Measurements from ENCODE around the gene CCDC90B.
A peak's percentile ranks its signal among the peaks of the same experiment; 100 is the strongest.

The CCDC90B gene

DNA sequence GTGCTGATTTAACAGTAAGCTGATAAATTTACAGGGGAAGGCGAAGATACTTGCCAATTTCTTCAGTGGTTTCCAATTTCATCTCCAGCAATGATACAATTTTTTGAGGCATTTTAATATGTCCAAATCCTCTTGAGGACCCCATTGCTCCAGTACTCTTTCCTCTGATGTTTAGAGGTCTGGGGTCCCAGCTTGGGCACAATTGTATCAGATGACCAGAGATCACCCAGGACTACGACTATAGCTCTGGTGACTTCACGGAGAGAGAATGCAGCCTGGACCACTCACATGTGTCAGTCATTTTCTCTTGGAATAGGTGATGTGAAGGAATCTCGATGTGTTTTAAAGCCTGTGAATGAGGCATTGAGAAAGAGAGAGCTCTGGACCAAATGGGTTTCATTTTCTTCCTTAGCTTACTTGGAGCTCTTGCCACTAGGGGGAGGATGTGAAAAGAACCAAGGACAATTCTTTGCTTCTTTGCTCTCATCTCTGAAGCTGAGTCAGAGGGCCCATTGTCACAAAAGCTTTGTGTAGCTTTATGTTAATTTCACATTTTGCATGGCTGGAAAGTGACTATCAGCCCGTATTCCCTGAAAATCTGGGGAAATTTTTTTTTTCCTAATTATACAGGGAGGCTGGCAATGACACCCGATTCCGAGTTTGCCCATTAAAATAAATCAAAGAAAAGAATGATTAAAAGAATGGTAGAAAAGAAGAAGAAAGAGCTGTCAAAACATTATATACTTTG is 6.7 kb upstream of the CCDC90B start:
- H3K4me3 ChIP-seq (ENCODE audit: insufficient read depth, low read depth, low read length): no peak overlapping the region
- 40 to 49% methylated on average over 5 to 7 of the region's 7 CpGs for WGBS, 2 experiments
- no peaks in the 10 kb centered on the region for H3K36me3 ChIP-seq (ENCODE audit: control insufficient read depth, insufficient read depth, low read length)
- H3K9me3 ChIP-seq (ENCODE audit: control insufficient read depth, low read length): no peaks in the 10 kb centered on the region
- no peaks in the 10 kb centered on the region for H3K27me3 ChIP-seq (ENCODE audit: control insufficient read depth, insufficient read depth, low read length, poor library complexity, severe bottlenecking)
- no peaks in the 10 kb centered on the region for H3K4me1 ChIP-seq (ENCODE audit: control insufficient read depth, insufficient read depth, low read length)
- no peak overlapping the region for H3K27ac ChIP-seq (ENCODE audit: insufficient read depth, low read depth, low read length, poor library complexity, severe bottlenecking)

DNA sequence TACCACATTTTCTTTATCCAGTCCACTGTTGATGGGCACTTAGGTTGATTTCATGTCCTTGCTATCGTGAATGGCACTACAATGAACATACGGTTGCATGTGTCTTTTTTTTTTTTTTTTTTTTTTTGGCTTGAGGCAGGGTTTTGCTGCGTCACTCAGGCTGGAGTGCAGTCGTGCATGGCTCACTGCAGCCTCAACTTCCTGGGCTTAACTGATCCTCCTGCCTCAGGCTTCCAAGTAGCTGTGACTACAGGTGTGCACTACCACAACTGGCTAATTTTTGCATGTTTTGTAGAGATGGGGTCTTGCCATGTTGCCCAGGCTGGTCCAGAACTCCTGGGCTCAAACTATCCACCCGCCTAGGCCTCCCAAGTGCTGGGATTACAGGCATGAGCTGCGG is 1.5 kb upstream of the CCDC90B start:
- Histone ChIP-seq H3K27me3 (ENCODE audit: control insufficient read depth, insufficient read depth, low read length, poor library complexity, severe bottlenecking) (no peaks in the 10 kb centered on the region), H3K4me1 (ENCODE audit: control insufficient read depth, insufficient read depth, low read length) (no peaks in the 10 kb centered on the region), H3K9me3 (ENCODE audit: control insufficient read depth, low read length) (no peaks in the 10 kb centered on the region), H3K27ac (ENCODE audit: insufficient read depth, low read depth, low read length, poor library complexity, severe bottlenecking) (no peak overlapping the region), H3K36me3 (ENCODE audit: control insufficient read depth, insufficient read depth, low read length) (no peaks in the 10 kb centered on the region), H3K4me3 (ENCODE audit: insufficient read depth, low read depth, low read length) (no peak overlapping the region)
- WGBS, 2 experiments: 91 to 93% methylated on average over 6 of the region's 6 CpGs

- Histone ChIP-seq H3K4me1 (ENCODE audit: control insufficient read depth, insufficient read depth, low read length) (no peaks in the 10 kb centered on the region), H3K9me3 (ENCODE audit: control insufficient read depth, low read length) (no peaks in the 10 kb centered on the region), H3K27ac (ENCODE audit: insufficient read depth, low read depth, low read length, poor library complexity, severe bottlenecking) (peak overlapping the region; percentile 31), H3K27me3 (ENCODE audit: control insufficient read depth, insufficient read depth, low read length, poor library complexity, severe bottlenecking) (no peaks in the 10 kb centered on the region), H3K36me3 (ENCODE audit: control insufficient read depth, insufficient read depth, low read length) (no peaks in the 10 kb centered on the region), H3K4me3 (ENCODE audit: insufficient read depth, low read depth, low read length) (peak overlapping the region; percentile 71)
- WGBS, 2 experiments: 3% methylated on average over 22 of the region's 22 CpGs
Observed at GRCh38 chr11:83285151-83285770, 906 bp downstream of the CCDC90B start.

- no peaks in the 10 kb centered on the region for H3K4me1 ChIP-seq (ENCODE audit: control insufficient read depth, insufficient read depth, low read length)
- H3K27me3 ChIP-seq (ENCODE audit: control insufficient read depth, insufficient read depth, low read length, poor library complexity, severe bottlenecking): no peaks in the 10 kb centered on the region
- WGBS, 2 experiments: 12 to 29% methylated on average over 3 of the region's 3 CpGs
- H3K27ac ChIP-seq (ENCODE audit: insufficient read depth, low read depth, low read length, poor library complexity, severe bottlenecking): no peak overlapping the region
- H3K36me3 ChIP-seq (ENCODE audit: control insufficient read depth, insufficient read depth, low read length): no peaks in the 10 kb centered on the region
- H3K4me3 ChIP-seq (ENCODE audit: insufficient read depth, low read depth, low read length): peak overlapping the region; percentile 71
- H3K9me3 ChIP-seq (ENCODE audit: control insufficient read depth, low read length): no peaks in the 10 kb centered on the region
Observed at GRCh38 chr11:83284501-83285150, 1.5 kb downstream of the CCDC90B start.

GRCh38 chr11:83282084-83282716 is 4.0 kb downstream of the CCDC90B start:
- 92% methylated on average over 4 of the region's 4 CpGs for WGBS, 2 experiments

DNA sequence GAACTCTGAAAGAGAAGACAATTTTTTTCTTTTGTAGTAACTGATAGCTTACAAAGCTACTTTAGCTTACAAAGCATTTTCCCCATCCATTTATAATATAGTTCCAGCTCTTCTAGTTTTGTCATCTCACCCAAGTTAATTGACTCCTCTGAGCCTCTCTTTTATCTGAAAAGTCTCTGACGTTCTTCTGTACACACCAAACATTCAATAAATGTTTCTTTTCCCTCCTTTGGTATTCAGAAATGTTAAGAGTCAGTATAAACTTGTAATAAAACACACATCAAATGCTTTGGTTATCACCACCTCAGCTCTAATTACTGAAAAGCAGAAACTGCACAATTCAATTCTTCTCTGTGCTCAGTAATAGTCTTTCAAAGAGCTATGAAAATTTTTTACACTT is 5.9 kb downstream of the CCDC90B start:
- peaks cover 3% of the 10 kb centered on the region for H3K36me3 ChIP-seq (ENCODE audit: control insufficient read depth, insufficient read depth, low read length)
- H3K4me1 ChIP-seq (ENCODE audit: control insufficient read depth, insufficient read depth, low read length): no peaks in the 10 kb centered on the region
- H3K27ac ChIP-seq (ENCODE audit: insufficient read depth, low read depth, low read length, poor library complexity, severe bottlenecking): no peak overlapping the region
- H3K9me3 ChIP-seq (ENCODE audit: control insufficient read depth, low read length): no peaks in the 10 kb centered on the region
- 93 to 100% methylated on average over 1 of the region's 1 CpG for WGBS, 2 experiments
- H3K4me3 ChIP-seq (ENCODE audit: insufficient read depth, low read depth, low read length): no peak overlapping the region
- no peaks in the 10 kb centered on the region for H3K27me3 ChIP-seq (ENCODE audit: control insufficient read depth, insufficient read depth, low read length, poor library complexity, severe bottlenecking)

More at GRCh38 chr11:83282084-83282716, 4.0 kb downstream of the CCDC90B start:
- no peaks in the 10 kb centered on the region for H3K27me3 ChIP-seq (ENCODE audit: control insufficient read depth, insufficient read depth, low read length, poor library complexity, severe bottlenecking)
- no peaks in the 10 kb centered on the region for H3K4me1 ChIP-seq (ENCODE audit: control insufficient read depth, insufficient read depth, low read length)
- H3K9me3 ChIP-seq (ENCODE audit: control insufficient read depth, low read length): no peaks in the 10 kb centered on the region
- no peak overlapping the region for H3K27ac ChIP-seq (ENCODE audit: insufficient read depth, low read depth, low read length, poor library complexity, severe bottlenecking)
- H3K36me3 ChIP-seq (ENCODE audit: control insufficient read depth, insufficient read depth, low read length): no peaks in the 10 kb centered on the region
- no peak overlapping the region for H3K4me3 ChIP-seq (ENCODE audit: insufficient read depth, low read depth, low read length)

DNA sequence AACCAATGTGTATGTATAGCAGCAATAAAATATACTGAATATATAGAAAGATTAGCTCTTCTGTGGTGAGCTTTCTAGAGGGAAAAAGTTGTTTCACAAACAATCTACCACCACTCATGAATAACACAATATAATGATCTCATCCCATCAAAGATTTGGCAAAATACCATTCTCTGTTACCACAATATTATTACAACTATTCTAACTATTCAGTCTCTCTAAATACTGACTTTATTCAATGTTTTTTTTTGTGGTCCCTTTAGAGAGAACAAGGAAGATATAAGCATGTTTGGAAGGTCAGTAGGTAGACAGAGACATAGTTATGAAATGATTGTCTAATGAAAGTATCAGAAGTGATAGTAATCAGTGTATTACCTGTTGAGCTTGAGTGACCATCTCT is 7.8 kb downstream of the CCDC90B start:
- Histone ChIP-seq H3K36me3 (ENCODE audit: control insufficient read depth, insufficient read depth, low read length) (peaks cover 10% of the 10 kb centered on the region), H3K27ac (ENCODE audit: insufficient read depth, low read depth, low read length, poor library complexity, severe bottlenecking) (no peak overlapping the region), H3K4me3 (ENCODE audit: insufficient read depth, low read depth, low read length) (no peak overlapping the region), H3K9me3 (ENCODE audit: control insufficient read depth, low read length) (no peaks in the 10 kb centered on the region), H3K4me1 (ENCODE audit: control insufficient read depth, insufficient read depth, low read length) (no peaks in the 10 kb centered on the region), H3K27me3 (ENCODE audit: control insufficient read depth, insufficient read depth, low read length, poor library complexity, severe bottlenecking) (no peaks in the 10 kb centered on the region)

GRCh38 chr11:83275888-83276641 is 10.1 kb downstream of the CCDC90B start:
- H3K9me3 ChIP-seq (ENCODE audit: control insufficient read depth, low read length): no peaks in the 10 kb centered on the region
- no peaks in the 10 kb centered on the region for H3K27me3 ChIP-seq (ENCODE audit: control insufficient read depth, insufficient read depth, low read length, poor library complexity, severe bottlenecking)
- no peak overlapping the region for H3K4me3 ChIP-seq (ENCODE audit: insufficient read depth, low read depth, low read length)
- peaks cover 19% of the 10 kb centered on the region for H3K36me3 ChIP-seq (ENCODE audit: control insufficient read depth, insufficient read depth, low read length)
- H3K4me1 ChIP-seq (ENCODE audit: control insufficient read depth, insufficient read depth, low read length): no peaks in the 10 kb centered on the region
- H3K27ac ChIP-seq (ENCODE audit: insufficient read depth, low read depth, low read length, poor library complexity, severe bottlenecking): no peak overlapping the region
- 94% methylated on average over 7 to 8 of the region's 8 CpGs for WGBS, 2 experiments

DNA sequence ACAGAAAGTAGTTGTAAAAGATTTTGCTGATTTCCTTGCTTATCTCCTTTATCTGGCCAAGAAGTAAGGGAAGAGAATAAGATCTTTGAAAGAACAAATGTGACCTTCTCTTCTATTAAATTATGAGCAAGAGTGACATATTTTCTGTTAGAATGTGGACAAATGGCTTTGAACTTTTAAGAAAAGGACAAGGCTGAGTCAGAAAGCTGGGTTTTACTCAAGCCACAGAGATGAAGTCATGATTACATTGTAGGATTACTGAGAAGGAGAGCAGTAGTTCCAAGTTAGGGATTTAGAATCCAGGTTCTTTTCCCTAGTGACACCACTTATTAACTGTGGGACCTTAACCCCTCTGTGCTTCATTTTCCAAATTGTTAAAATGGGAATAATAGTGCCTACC is 13.5 kb downstream of the CCDC90B start:
- Histone ChIP-seq H3K4me3 (ENCODE audit: insufficient read depth, low read depth, low read length) (no peak overlapping the region), H3K27ac (ENCODE audit: insufficient read depth, low read depth, low read length, poor library complexity, severe bottlenecking) (no peak overlapping the region), H3K4me1 (ENCODE audit: control insufficient read depth, insufficient read depth, low read length) (no peaks in the 10 kb centered on the region), H3K36me3 (ENCODE audit: control insufficient read depth, insufficient read depth, low read length) (peaks cover 19% of the 10 kb centered on the region), H3K9me3 (ENCODE audit: control insufficient read depth, low read length) (no peaks in the 10 kb centered on the region), H3K27me3 (ENCODE audit: control insufficient read depth, insufficient read depth, low read length, poor library complexity, severe bottlenecking) (no peaks in the 10 kb centered on the region)

All from ectodermal cell (in vitro differentiated cells).